MCF 10A (cell line): ENCODE measurements around the gene CYLD. TPM values are rescaled to one million over a fixed set of nuclear protein-coding genes. Genes with fewer than 3 reads are reported as not detected.

Source experiments
- BruUV-seq: library from RNA; stranded (reverse); fragments of 400-500 nt; replicated peaks from 2 replicates; lab custom pipeline; 2021; lab: Mats Ljungman, UMichigan
- CTCF ChIA-PET: fragments of 300-600 bp; sonication (Branson Sonifier 250); formaldehyde crosslinking; extraction: SDS; loops from one replicate; lab custom pipeline; 2021; ENCODE audit warnings: antibody characterized with exemption, inconsistent platforms; lab: Yijun Ruan, JAX
- POLR2A ChIA-PET: fragments of 300-600, 350-650 bp; sonication (Branson Sonifier 250); formaldehyde crosslinking; extraction: SDS; loops from one replicate; lab custom pipeline; 2020; ENCODE audit warnings: antibody characterized with exemption, inconsistent platforms; lab: Yijun Ruan, JAX
- DNase-seq: peaks from one replicate; pipeline ENCODE4 v3.0.0-alpha.2; 2018; ENCODE audit not compliant: unreplicated experiment
- H3K27ac Mint-ChIP-seq: one replicate; pipeline ENCODE4 v1.8.0; 2022; ENCODE audit warnings: mild to moderate bottlenecking, low read depth, mixed read lengths; ENCODE audit not compliant: unreplicated experiment
- H3K27me3 Mint-ChIP-seq: one replicate; pipeline ENCODE4 v1.8.0; 2022; ENCODE audit warnings: mixed read lengths; ENCODE audit not compliant: insufficient read depth, unreplicated experiment
- H3K36me3 Mint-ChIP-seq: one replicate; pipeline ENCODE4 v1.8.0; 2022; ENCODE audit warnings: mild to moderate bottlenecking, moderate library complexity, mixed read lengths; ENCODE audit not compliant: insufficient read depth, unreplicated experiment
- H3K4me1 Mint-ChIP-seq: one replicate; pipeline ENCODE4 v1.8.0; 2022; ENCODE audit warnings: mixed read lengths; ENCODE audit not compliant: insufficient read depth, unreplicated experiment
- H3K4me3 Mint-ChIP-seq: one replicate; pipeline ENCODE4 v1.8.0; 2022; ENCODE audit warnings: mild to moderate bottlenecking, moderate library complexity, mixed read lengths; ENCODE audit not compliant: unreplicated experiment
- H3K9me3 Mint-ChIP-seq: one replicate; pipeline ENCODE4 v1.8.0; 2022; ENCODE audit warnings: mixed read lengths; ENCODE audit not compliant: unreplicated experiment
- CTCF ChIP-seq: fragments of 200-600 bp; IDR thresholded peaks from one replicate; pipeline ENCODE4 v1.8.0; 2022; ENCODE audit warnings: antibody characterized with exemption, mild to moderate bottlenecking; ENCODE audit not compliant: unreplicated experiment
- intact Hi-C: fragments of 100-400 bp; cut with micrococcal nuclease; formaldehyde crosslinking; loops from 2 replicates; pipeline ENCODE4 v1.14.1; 2022
- total RNA-seq: library from RNA; stranded (reverse); gene quantifications from 2 replicates; pipeline ENCODE4 v1.2.3, GENCODE V29; 2022

The CYLD gene
- total RNA-seq, 1 experiment from 2014 or later, result 53.7 TPM

GRCh38 chr16:50711040-50711439, 30.8 kb upstream of the CYLD start:
- no peaks in the 10 kb centered on the region for H3K27me3 Mint-ChIP-seq
- H3K27ac Mint-ChIP-seq, result no peak overlapping the region
- DNase-seq, result no peak
- H3K9me3 Mint-ChIP-seq, result peaks cover under 1% of the 10 kb centered on the region
- H3K4me1 Mint-ChIP-seq, result no peaks in the 10 kb centered on the region
- CTCF ChIA-PET, result no interaction called here
- H3K4me3 Mint-ChIP-seq, result no peak overlapping the region
- no TSS peak for BruUV-seq
- intact Hi-C loops, result no loop called here
- no peak for TF ChIP-seq CTCF
- POLR2A ChIA-PET, result no interaction called here
- H3K36me3 Mint-ChIP-seq, result no peaks in the 10 kb centered on the region

- CTCF ChIA-PET, result no interaction called here
- BruUV-seq, result no TSS peak
These were observed 29.9 kb upstream of the CYLD start for GRCh38 chr16:50711862-50712559.

GRCh38 chr16:50712560-50712898, 29.4 kb upstream of the CYLD start:
- ChIA-PET CTCF (no interaction called here), POLR2A (no interaction called here)
- H3K36me3 Mint-ChIP-seq, result no peaks in the 10 kb centered on the region
- no peak overlapping the region for H3K4me3 Mint-ChIP-seq
- no peak for DNase-seq
- no peaks in the 10 kb centered on the region for H3K4me1 Mint-ChIP-seq
- TF ChIP-seq CTCF, result no peak
- no peaks in the 10 kb centered on the region for H3K27me3 Mint-ChIP-seq
- no TSS peak for BruUV-seq
- H3K9me3 Mint-ChIP-seq, result no peaks in the 10 kb centered on the region
- no peak overlapping the region for H3K27ac Mint-ChIP-seq
- intact Hi-C loops, result no loop called here

More at GRCh38 chr16:50711862-50712559, 29.9 kb upstream of the CYLD start:
- no peak overlapping the region for H3K27ac Mint-ChIP-seq
- POLR2A ChIA-PET, result no interaction called here
- TF ChIP-seq CTCF, result no peak
- H3K36me3 Mint-ChIP-seq, result no peaks in the 10 kb centered on the region
- no peaks in the 10 kb centered on the region for H3K9me3 Mint-ChIP-seq
- no peaks in the 10 kb centered on the region for H3K4me1 Mint-ChIP-seq
- no peak for DNase-seq
- no peaks in the 10 kb centered on the region for H3K27me3 Mint-ChIP-seq
- no peak overlapping the region for H3K4me3 Mint-ChIP-seq
- intact Hi-C loops, result no loop called here

- no peak for DNase-seq
- Mint-ChIP-seq H3K9me3 (no peaks in the 10 kb centered on the region), H3K27me3 (no peaks in the 10 kb centered on the region), H3K36me3 (no peaks in the 10 kb centered on the region), H3K27ac (no peak overlapping the region), H3K4me1 (no peaks in the 10 kb centered on the region), H3K4me3 (no peak overlapping the region)
- no peak for TF ChIP-seq CTCF
- BruUV-seq, result no TSS peak
- POLR2A ChIA-PET, result interaction anchor here (0.7 kb wide), 2 partner anchors 687 to 1318 kb away, joined by 3 read pairs; no protein-coding TSS in a partner anchor
- CTCF ChIA-PET, result no interaction called here
- intact Hi-C loops, result no loop called here
These were observed 28.9 kb upstream of the CYLD start for GRCh38 chr16:50712956-50713355.
